ENCODE results near the gene RGS10.

RGS10 gene

GRCh38 chr10:119481781-119482426 lies 60.6 kb downstream of the RGS10 start:
- DNase-seq (ENCODE audit: low read depth), result no peak
- no peak for TF ChIP-seq CTCF (conservative IDR thresholded peaks at IDR 0.05; ENCODE audit: low read length)
- H3K4me3 ChIP-seq (ENCODE audit: low read length), result no peak overlapping the region

GRCh38 chr10:119480667-119481066 lies 61.9 kb downstream of the RGS10 start:
- DNase-seq (ENCODE audit: low read depth), result peak; percentile 35
- no peak for TF ChIP-seq CTCF (conservative IDR thresholded peaks at IDR 0.05; ENCODE audit: low read length)
- no peak overlapping the region for H3K4me3 ChIP-seq (ENCODE audit: low read length)

- DNase-seq (ENCODE audit: low read depth), result no peak
- H3K4me3 ChIP-seq (ENCODE audit: low read length), result no peak overlapping the region
- no peak for TF ChIP-seq CTCF (conservative IDR thresholded peaks at IDR 0.05; ENCODE audit: low read length)
Observed at GRCh38 chr10:119479532-119479931, 63.0 kb downstream of the RGS10 start.

GRCh38 chr10:119478811-119479341 lies 63.6 kb downstream of the RGS10 start:
- DNase-seq (ENCODE audit: low read depth), result peak; percentile 15
- no peak for TF ChIP-seq CTCF (conservative IDR thresholded peaks at IDR 0.05; ENCODE audit: low read length)
- H3K4me3 ChIP-seq (ENCODE audit: low read length), result no peak overlapping the region

GRCh38 chr10:119478111-119478802 lies 64.3 kb downstream of the RGS10 start:
- no peak overlapping the region for H3K4me3 ChIP-seq (ENCODE audit: low read length)
- TF ChIP-seq CTCF (conservative IDR thresholded peaks at IDR 0.05; ENCODE audit: low read length), result no peak
- peak; percentile 35 for DNase-seq (ENCODE audit: low read depth)

- H3K4me3 ChIP-seq (ENCODE audit: low read length), result no peak overlapping the region
- no peak for DNase-seq (ENCODE audit: low read depth)
- TF ChIP-seq CTCF (conservative IDR thresholded peaks at IDR 0.05; ENCODE audit: low read length), result no peak
Observed at GRCh38 chr10:119477444-119477843, 65.1 kb downstream of the RGS10 start.

- no peak for DNase-seq (ENCODE audit: low read depth)
- H3K4me3 ChIP-seq (ENCODE audit: low read length), result no peak overlapping the region
- TF ChIP-seq CTCF (conservative IDR thresholded peaks at IDR 0.05; ENCODE audit: low read length), result no peak
Observed at GRCh38 chr10:119474606-119475005, 67.9 kb downstream of the RGS10 start.

All from AG10803 (cell line).